Activated T-cell treated with anti-CD3 and anti-CD28 coated beads for 48 hours (primary cell): Measurements from ENCODE around the gene ST8SIA4.

ENCODE experiments used
- DNase-seq: peaks from one replicate; pipeline ENCODE4 v3.0.0-alpha.2; 2020; ENCODE audit warnings: low read depth

The ST8SIA4 gene

GRCh38 chr5:100832252-100833230 lies 70.5 kb downstream of the ST8SIA4 start:
- DNase-seq: no peak

- DNase-seq: no peak
Measured at GRCh38 chr5:100828898-100829356, 74.2 kb downstream of the ST8SIA4 start.

DNA sequence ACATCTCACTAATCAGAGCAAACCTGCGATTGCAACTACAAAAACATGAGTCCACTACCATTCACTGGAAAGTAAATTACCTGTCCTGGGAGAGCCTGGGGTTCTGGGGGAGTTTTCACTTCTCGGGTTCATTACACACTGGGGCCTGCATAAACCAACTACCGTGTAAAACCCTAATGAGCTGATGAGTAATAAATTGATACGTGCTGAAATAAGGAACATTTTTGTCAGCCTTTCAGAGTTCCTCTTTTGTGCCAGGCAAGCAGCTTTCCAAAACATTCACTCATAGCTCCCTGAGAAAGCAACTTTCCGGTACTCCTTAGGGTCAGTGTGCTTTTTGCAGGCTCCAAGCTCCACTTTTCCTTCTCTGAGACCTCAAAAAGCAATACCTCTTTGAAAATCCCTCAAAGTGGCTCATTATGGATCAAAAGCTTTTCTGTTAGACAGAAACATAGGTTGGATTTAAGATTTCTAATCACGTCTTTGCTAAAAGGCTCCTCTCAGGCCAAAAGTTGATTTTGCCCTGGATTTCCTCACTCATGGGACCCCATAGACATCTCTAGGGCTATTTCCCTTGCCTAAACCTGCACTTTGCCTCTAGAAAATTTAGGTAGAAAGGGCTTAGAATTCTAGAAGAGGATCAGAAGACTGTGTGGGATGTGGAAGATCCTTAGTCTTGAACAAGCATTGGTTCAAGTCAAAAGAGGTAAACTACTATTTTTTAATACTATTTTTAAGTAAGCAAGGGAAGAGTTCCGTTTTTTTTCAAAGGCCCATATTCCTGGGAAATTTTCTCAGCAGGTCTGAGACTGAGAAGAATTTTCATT lies 74.8 kb downstream of the ST8SIA4 start:
- peak; percentile 2 for DNase-seq

DNA sequence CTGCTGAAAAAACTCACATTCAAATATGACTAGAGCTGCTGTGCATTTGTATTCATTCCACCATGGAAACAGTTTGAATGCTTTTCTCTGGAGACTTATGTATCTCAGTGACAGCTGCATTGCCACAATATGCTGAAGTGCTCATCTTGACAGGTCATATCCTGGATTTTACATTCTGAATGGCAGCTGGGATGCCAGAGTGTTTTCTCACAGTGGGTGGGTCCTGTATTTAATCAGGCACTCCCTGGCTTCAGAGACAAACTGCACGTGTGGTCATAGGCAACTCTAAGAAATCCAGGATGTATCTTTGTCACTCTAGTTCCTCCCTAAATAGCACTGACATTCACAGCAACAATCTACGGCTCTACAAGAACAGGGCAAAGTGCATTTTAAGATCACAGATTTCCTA lies 75.6 kb downstream of the ST8SIA4 start:
- peak; percentile 1 for DNase-seq

DNA sequence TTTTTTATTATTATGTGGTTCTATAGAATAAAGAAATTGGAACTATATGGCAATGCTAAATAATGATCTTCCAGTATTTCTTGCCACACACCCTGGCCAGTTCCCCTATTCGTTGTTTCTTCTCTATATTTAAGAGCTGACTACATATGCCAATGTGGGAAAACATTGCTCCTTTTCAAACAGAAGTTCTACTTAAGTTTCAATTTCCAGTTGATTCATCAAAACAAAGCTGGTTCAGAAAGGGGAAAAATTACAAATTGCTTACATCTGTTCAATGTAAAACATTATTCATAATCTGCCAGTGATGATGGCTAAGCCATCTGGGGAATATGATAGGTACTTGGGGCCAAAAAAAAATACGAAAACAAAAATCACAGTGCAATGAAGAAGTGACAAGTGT lies 76.9 kb downstream of the ST8SIA4 start:
- no peak for DNase-seq

DNA sequence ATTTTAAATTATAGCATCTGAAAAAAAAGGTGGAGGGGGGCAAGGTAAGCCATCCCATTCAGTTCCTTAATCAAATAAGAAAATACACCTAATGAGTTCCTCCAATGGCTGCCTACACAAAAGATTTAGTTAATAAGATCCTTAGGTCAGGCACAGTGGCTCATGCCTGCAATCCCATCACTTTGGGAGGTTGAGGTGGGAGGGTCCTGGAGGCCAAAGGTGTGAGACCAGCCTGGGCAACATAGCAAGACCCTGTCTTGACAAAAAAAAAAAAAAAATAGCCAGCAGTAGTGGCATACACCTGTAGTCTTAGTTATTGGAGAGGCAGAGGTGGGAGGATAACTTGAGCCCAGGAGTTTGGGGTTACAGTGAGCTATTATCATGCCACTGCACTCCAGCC lies 78.4 kb downstream of the ST8SIA4 start:
- DNase-seq: no peak

DNA sequence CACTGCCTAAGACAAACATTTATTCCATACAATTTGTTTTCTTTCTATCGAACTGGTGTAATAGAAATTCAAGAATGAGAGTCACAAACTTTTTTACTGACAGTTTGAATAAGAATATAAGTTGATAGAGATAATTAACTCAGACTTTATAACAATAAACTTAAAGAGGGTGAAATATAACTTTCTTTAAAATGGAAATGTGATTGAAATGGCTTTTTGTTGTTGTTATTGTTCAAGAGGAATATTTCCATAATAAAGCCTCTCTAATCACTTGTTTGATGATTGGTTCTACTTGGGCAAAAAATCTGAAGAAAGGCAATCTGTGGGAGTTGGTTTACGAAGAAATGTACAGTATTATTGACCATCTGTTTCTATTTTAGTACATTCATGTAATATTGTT lies 79.3 kb downstream of the ST8SIA4 start:
- no peak for DNase-seq

GRCh38 chr5:100821751-100822150 lies 81.3 kb downstream of the ST8SIA4 start:
- no peak for DNase-seq

DNA sequence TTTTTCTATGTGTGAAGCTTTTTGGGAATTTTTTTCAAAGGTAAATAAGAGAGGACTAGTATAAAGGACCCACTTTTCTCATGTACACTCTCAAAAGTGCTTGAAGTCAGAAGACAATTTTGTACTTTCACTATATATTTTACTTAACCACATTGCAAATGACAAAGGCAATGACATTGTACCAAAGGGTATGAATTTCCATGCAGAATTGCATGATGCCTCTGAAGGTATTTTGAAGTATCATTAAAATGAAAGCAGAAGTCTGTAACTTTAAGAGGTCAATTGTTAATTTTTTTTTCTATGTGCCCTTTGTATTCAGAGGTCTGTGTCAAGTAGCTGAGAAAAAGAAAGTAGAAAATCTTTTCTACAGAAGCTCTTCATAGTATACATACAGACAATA lies 84.7 kb downstream of the ST8SIA4 start:
- no peak for DNase-seq

DNA sequence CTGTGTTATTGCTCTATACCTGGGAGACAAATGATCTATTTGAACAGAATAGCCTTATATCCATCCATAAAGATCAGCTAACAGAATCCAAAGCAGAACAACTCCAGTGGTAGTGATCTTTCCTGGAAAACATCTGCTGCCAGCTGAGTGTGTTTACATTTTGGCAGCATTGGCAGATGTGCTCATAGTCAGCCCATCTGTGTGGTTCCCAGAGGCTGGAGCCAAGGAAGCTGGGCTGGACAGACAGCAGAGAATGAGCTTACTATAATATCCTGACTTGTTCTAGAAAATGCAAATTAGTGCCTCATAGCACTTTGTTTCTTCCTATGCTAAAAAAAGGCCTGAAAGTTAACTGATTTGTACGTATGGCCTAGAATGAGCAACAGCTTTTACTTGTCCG lies 99.7 kb downstream of the ST8SIA4 start:
- no peak for DNase-seq

- DNase-seq: no peak
Measured at GRCh38 chr5:100802208-100802607, 100.9 kb downstream of the ST8SIA4 start.

- DNase-seq: no peak
Measured at GRCh38 chr5:100800562-100800961, 102.5 kb downstream of the ST8SIA4 start.

GRCh38 chr5:100799166-100799565 lies 103.9 kb downstream of the ST8SIA4 start:
- DNase-seq: no peak

DNA sequence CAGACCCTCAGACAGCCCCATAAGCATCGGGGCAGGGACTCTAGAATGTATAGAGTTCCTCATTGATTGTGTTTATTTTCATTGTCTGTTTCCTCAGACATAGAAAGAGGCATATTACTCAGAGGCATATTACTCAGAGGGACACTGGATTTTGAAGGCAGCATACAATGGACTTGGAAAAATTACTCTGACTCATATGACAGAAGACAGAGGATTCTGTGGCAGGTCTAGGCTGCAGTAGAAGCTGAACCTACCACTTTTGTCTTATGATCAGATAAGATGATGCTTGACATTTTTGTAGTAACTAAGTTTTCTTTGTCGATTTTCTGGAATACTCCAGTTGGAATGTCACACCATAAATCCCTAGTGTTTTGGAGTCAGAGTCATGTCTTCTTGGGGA lies 105.2 kb downstream of the ST8SIA4 start:
- no peak for DNase-seq

- DNase-seq: no peak
Measured at GRCh38 chr5:100796851-100797250, 106.2 kb downstream of the ST8SIA4 start.

- no peak for DNase-seq
Measured at GRCh38 chr5:100794844-100795243, 108.2 kb downstream of the ST8SIA4 start.

- DNase-seq: no peak
Measured at GRCh38 chr5:100794218-100794617, 108.9 kb downstream of the ST8SIA4 start.

DNA sequence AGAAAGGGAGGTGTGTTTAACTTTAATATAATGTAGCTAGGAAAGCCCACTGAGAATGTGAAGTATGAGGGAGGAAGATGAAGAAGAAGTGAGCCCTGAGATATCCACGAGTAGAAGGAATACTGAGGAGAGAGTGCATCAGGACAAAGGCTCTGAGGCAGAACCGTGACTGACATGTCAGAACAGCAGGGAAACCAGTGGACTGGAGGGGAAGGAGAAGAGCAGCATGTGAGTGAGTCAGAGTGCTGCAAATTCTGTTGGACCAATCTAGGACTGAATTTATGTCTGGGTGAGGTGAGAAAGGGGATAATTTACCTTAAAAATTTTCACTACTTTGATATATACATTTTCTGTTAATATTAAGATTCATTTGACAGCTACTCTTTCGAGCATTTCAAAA lies 110.3 kb downstream of the ST8SIA4 start:
- no peak for DNase-seq

GRCh38 chr5:100791391-100791790 lies 111.7 kb downstream of the ST8SIA4 start:
- DNase-seq: no peak

DNA sequence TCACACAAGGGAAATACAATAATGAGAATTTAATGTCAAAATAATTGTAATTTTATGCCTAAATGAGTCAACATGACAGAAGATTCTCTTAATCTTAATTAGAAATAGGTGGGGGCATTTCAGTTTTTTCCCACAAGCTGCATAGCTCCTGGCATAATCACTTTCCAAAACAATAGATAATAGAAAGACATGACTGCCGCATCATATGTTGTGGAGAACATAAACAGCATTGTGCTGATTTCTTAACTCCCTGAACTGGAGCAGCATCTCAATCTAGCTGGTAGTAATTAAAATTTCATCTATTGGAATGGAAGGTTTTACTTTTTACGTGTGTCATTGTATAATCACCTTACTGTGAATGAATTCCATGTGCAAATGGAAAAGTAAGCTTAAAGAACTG lies 112.1 kb downstream of the ST8SIA4 start:
- no peak for DNase-seq

GRCh38 chr5:100790170-100790665 lies 112.9 kb downstream of the ST8SIA4 start:
- DNase-seq: no peak

DNA sequence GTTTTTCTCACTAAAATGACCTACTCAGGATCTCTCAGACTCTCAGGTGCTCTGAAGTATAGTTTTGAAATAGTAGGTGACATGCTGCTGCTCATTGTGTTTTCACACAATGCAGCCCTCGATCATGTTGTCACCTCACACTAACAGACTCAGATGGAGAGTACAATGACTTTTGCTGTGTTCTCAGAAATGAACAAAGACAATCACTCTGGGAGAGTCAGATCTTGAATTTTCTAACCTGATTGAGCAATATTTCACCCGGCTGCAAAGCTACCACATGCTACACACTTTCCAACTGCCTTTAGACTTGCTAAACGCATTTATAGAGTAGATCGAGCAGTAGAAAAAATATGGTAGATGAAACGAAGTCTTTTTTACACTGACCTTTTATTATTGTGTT lies 113.4 kb downstream of the ST8SIA4 start:
- DNase-seq: no peak

DNA sequence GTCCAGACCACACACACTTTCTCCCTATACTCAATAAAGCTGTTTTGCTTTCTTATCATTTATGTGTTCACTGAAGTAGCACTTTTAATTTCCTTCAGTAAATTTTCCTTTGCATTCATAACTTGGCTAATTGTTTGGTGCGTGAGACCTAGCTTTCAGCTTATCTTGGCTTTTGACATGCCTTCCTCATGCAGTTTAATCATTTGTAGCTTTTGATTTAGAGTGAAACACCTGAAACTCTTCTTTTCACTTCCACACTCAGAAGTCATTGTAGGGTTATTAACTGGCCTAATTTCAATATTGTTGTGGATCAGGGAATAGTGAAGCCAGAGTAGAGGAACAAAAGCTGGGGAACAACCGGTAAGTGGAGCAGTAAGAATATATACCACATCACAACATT lies 114.7 kb downstream of the ST8SIA4 start:
- no peak for DNase-seq
